Tongue (tissue), 2 donors: ENCODE measurements around the gene GMEB2. TPM values are rescaled to one million over a fixed set of nuclear protein-coding genes. Genes with fewer than 3 reads are reported as not detected.

Experiments used
- DNase-seq: peaks from one replicate; pipeline ENCODE4 v3.0.0-alpha.2; 2015
- total RNA-seq: library from RNA; depleted of rRNA; stranded (reverse); fragments of >200 nt; gene quantifications from one replicate; pipeline ENCODE4 v1.2.3, GENCODE V29; 2014

GMEB2 gene
- total RNA-seq, 1 donor from 2014 or later: 9.9 TPM

- no peak for DNase-seq
Observed at GRCh38 chr20:63545814-63546213, 81.1 kb downstream of the GMEB2 start.

DNA sequence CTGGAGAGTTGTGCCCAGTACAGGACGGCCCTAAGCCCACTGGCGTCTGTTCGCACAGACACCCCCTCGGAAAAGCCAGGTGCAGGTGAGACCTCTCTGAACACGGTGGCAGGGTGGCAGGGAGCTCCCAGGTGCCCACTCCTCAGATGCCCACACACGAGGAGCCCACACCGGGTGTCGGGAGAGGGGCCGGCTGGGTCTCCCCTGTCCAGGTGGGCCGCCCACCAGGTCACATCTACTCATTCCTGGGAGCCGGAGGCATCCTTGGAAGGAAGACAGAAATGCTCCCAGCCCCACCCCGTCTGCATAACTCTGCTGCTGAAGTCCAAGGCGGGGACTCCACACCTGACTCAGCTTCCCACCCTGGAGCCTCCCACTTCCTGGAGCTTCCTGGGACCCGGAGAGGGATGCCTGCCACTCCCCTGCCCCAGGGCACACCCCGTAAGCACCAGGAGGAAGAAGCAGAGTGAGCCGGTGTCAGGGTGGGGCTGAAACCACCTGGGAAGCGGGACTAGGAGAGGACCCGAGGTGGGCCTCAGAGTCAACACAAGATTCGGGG lies 81.9 kb downstream of the GMEB2 start:
- DNase-seq: no peak

DNA sequence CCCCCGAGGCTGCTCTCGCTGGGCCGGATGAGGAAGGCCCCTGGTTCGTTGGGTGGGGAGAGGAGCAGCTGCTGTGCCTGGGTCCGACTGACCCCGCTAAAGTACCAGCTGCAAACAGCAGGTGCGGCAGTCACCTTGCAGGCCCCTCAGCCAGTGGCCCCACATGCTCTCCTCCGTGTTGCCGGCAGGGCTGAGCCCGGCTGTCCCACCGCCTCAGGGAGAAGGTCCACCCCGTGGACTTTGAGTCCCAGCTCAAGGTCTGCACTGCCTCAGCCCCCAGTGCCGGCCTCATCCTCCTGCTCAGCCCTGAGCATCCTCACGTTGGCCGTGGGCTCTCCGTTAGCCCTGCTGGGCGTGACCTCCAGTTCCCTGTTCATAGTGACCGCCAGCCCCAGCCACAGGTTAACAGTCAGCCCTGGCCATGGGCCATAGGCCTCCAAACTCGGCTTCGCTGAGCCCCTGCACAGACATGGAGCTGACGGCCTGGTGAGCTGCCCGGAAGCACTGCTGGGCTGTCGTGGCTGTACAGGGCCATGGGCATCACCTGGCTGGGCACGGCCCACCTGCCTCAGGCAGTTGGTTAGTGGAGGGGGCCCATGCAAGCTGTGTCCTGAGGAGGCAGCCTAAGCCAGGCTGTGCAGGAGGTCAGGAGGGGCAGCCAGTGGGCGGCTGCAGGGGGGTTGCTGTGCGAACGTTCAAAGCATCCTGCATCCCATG lies 82.5 kb downstream of the GMEB2 start:
- DNase-seq: no peak

DNA sequence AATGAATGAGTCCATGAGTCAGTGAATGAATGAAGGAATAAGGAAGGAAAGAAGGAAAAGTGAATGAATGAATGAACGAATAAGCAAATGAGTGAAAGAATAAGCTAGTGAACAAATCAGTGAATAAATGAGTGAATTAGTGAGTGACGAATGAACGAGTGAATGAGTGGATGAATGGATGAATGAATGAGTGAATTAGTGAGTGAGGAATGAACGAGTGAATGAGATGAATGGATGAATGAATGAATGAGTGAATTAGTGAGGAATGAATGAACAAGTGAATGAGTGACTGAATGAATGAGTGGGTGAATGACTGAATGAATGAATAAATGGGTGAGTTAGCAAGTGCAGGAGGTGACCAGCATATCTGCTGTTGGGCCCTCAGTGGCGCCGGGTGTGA lies 83.2 kb downstream of the GMEB2 start:
- DNase-seq: no peak

GRCh38 chr20:63543131-63543530 lies 83.8 kb downstream of the GMEB2 start:
- no peak for DNase-seq

GRCh38 chr20:63542696-63543095 lies 84.2 kb downstream of the GMEB2 start:
- DNase-seq: no peak

- DNase-seq: no peak
Observed at GRCh38 chr20:63542031-63542559, 84.8 kb downstream of the GMEB2 start.

GRCh38 chr20:63541371-63541770 lies 85.5 kb downstream of the GMEB2 start:
- no peak for DNase-seq

- no peak for DNase-seq
Observed at GRCh38 chr20:63540417-63541186, 86.3 kb downstream of the GMEB2 start.

- no peak for DNase-seq
Observed at GRCh38 chr20:63539441-63540370, 87.2 kb downstream of the GMEB2 start.

DNA sequence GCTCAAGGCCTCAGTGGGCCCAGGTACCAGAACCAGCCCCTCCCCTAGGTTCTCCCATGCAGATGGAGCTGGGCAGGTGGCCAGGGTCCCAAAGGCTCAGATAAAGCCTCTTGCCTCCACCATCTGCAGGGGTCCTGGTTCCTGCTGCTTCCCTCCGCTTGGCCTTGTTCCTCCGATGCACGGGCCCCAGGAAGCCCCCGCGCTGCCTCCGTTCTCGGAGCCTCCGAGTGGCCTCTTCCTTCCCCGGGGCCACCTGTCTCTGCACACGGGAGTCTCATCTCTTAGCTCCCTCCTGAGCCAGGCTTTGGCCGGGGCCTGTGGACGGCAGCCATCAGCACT lies 87.8 kb downstream of the GMEB2 start:
- DNase-seq: no peak

- peak; percentile 47 for DNase-seq
Observed at GRCh38 chr20:63538204-63539091, 88.5 kb downstream of the GMEB2 start.

Other genes starting within 250 kb of the GMEB2 start
- 2.6 TPM for gene KCNQ2, start 154.4 kb downstream of the GMEB2 start, total RNA-seq
- 858 TPM for gene EEF1A2, start 128.0 kb downstream of the GMEB2 start, total RNA-seq
- 35.2 TPM for gene PPDPF, start 106.3 kb downstream of the GMEB2 start, total RNA-seq
- gene PTK6, start 89.7 kb downstream of the GMEB2 start, total RNA-seq: 4.6 TPM
- not detected for gene SRMS, start 79.4 kb downstream of the GMEB2 start, total RNA-seq
- gene FNDC11, start 72.9 kb downstream of the GMEB2 start, total RNA-seq: 0.10 TPM
- gene HELZ2, start 52.9 kb downstream of the GMEB2 start, total RNA-seq: 27.1 TPM
- 15.6 TPM for gene STMN3, start 26.3 kb upstream of the GMEB2 start, total RNA-seq
- 9.2 TPM for gene RTEL1, start 31.2 kb upstream of the GMEB2 start, total RNA-seq
- gene TNFRSF6B, start 69.6 kb upstream of the GMEB2 start, total RNA-seq: 1.1 TPM
- gene ARFRP1, start 80.9 kb upstream of the GMEB2 start, total RNA-seq: 36.3 TPM
- 14.1 TPM for gene ZGPAT, start 80.9 kb upstream of the GMEB2 start, total RNA-seq
- 6.8 TPM for gene LIME1, start 109.6 kb upstream of the GMEB2 start, total RNA-seq
- gene SLC2A4RG, start 112.7 kb upstream of the GMEB2 start, total RNA-seq: 67.0 TPM
- 28.6 TPM for gene ZBTB46, start 204.2 kb upstream of the GMEB2 start, total RNA-seq
- gene ABHD16B, start 234.4 kb upstream of the GMEB2 start, total RNA-seq: not detected
- gene TPD52L2, start 238.2 kb upstream of the GMEB2 start, total RNA-seq: 62.0 TPM